ENCODE results near the gene KAT6B. TPM values are rescaled to one million over a fixed set of nuclear protein-coding genes. Genes with fewer than 3 reads are reported as not detected.

Gene KAT6B
- total and polyA plus RNA-seq, 2 of the 8 experiments (the other 6 are each of a cell fraction or from before 2014, with no cell fraction given): 7.3 to 30.8 TPM

- Histone ChIP-seq H3K27me3 (replicated peaks in 1 of 4; ENCODE audit: control insufficient read depth in 3 of 4, extremely low read depth in 1 of 4, insufficient read depth in 3 of 4, low read length in 3 of 4) (no peaks in the 10 kb centered on the region), H3K79me1 (ENCODE audit: low read depth, low read length) (no peaks in the 10 kb centered on the region; the same call in none of the 2 replicates), H3K27ac (ENCODE audit: low read depth, low read length) (no peak overlapping the region), H4K8ac (ENCODE audit: extremely low read depth, insufficient read depth, low read length) (no peak overlapping the region), H3K79me2 (ENCODE audit: control insufficient read depth in 1 of 2, insufficient read depth in 2 of 2, low read length in 2 of 2) (peaks cover 3 to 36% of the 10 kb centered on the region in 2 experiments; a peak in 2 of 4 replicates), H3K36me3 (ENCODE audit: control insufficient read depth in 2 of 4, insufficient read depth in 4 of 4, low read length in 3 of 4) (no peaks in the 10 kb centered on the region), H2BK15ac (ENCODE audit: low read length) (no peak overlapping the region), H3K4me1 (replicated peaks in 1 of 4; ENCODE audit: control insufficient read depth in 3 of 4, insufficient read depth in 4 of 4, low read length in 3 of 4) (no peaks in the 10 kb centered on the region; a peak in 1 of 7 replicates), H3K23ac (ENCODE audit: insufficient read length) (no peak overlapping the region), H3K4me3 (ENCODE audit: extremely low read depth in 1 of 4, insufficient read depth in 2 of 4, low read depth in 3 of 4, low read length in 4 of 4) (no peak overlapping the region), H2BK20ac (ENCODE audit: low read length) (no peak overlapping the region), H3K4me2 (ENCODE audit: insufficient read depth in 1 of 2, low read depth in 2 of 2, low read length in 2 of 2) (no peak overlapping the region), H3K56ac (replicated peaks; ENCODE audit: insufficient read length, low read depth, low read length) (no peak overlapping the region), H2BK12ac (ENCODE audit: low read depth, low read length) (no peak overlapping the region), H3K14ac (ENCODE audit: insufficient read length) (no peak overlapping the region), H2BK120ac (replicated peaks; ENCODE audit: low read depth, low read length) (no peak overlapping the region), H2BK5ac (ENCODE audit: low read depth, low read length) (no peak overlapping the region), H2AFZ (ENCODE audit: low read length) (no peak overlapping the region), H4K20me1 (replicated peaks in 1 of 2; ENCODE audit: control insufficient read depth in 1 of 2, insufficient read depth in 2 of 2, low read length in 2 of 2) (peaks cover 0 to 1% of the 10 kb centered on the region in 2 experiments), H3K23me2 (ENCODE audit: low read depth, low read length) (peaks cover 2% of the 10 kb centered on the region; the same call in 1 of the 2 replicates), H4K5ac (ENCODE audit: insufficient read length, low read depth, low read length) (no peak overlapping the region), H2AK5ac (ENCODE audit: low read depth, low read length) (no peak overlapping the region), H3K18ac (ENCODE audit: extremely low read depth, low read length) (no peak overlapping the region), H4K91ac (replicated peaks; ENCODE audit: insufficient read length, low read length) (no peak overlapping the region), H3K9ac (replicated peaks in 1 of 4; ENCODE audit: extremely low read depth in 1 of 4, low read depth in 3 of 4, low read length in 3 of 4) (no peak overlapping the region), H3K4ac (replicated peaks; ENCODE audit: insufficient read length, low read depth, low read length) (no peak overlapping the region), H3K9me3 (ENCODE audit: insufficient read depth in 2 of 2, low read depth in 1 of 2, low read length in 1 of 2) (no peaks in the 10 kb centered on the region)
- 78% methylated on average over 5 of the region's 5 CpGs; no CpG with 5 or more reads in 1 of the 2 experiments for WGBS, 2 experiments (ENCODE audit: extremely low coverage in 1 of 2, insufficient coverage in 1 of 2, insufficient read length in 1 of 2, insufficient replicate concordance in 2 of 2, low coverage in 1 of 2, low lambda C conversion rate in 2 of 2, missing lambda C conversion rate in 1 of 2)
- no peak for FAIRE-seq
- CTCF ChIA-PET (ENCODE audit: partially characterized antibody): interaction anchor here (0.6 kb wide), 2 partner anchors 175 to 402 kb away, joined by 3 read pairs; no protein-coding TSS in a partner anchor
- DNase-seq (ENCODE audit: low read depth in 1 of 2, low spot score in 2 of 2): no peak
- POLR2A ChIA-PET (ENCODE audit: partially characterized antibody): interaction anchor here (0.6 kb wide), 1 partner anchor 146 kb away, joined by 4 read pairs; no protein-coding TSS in a partner anchor
- TF ChIP-seq EGR1 (IDR thresholded peaks at IDR 0.05; ENCODE audit: borderline replicate concordance, low read depth, low read length) (no peak), TCF12 (IDR thresholded peaks at IDR 0.05; ENCODE audit: low read depth, low read length) (no peak), CHD2 (IDR thresholded peaks at IDR 0.05; ENCODE audit: low read length) (no peak), ATF3 (IDR thresholded peaks at IDR 0.05; ENCODE audit: insufficient read depth, low read depth, low read length) (no peak), SRF (IDR thresholded peaks at IDR 0.05; ENCODE audit: low read depth, low read length) (no peak), E2F6 (IDR thresholded peaks at IDR 0.05) (no peak), HDAC6 (IDR thresholded peaks at IDR 0.05; ENCODE audit: low read depth, low read length) (no peak), BACH1 (IDR thresholded peaks at IDR 0.05; ENCODE audit: low read length) (no peak), FOSL1 (IDR thresholded peaks at IDR 0.05; ENCODE audit: insufficient read depth, low read depth, low read length) (no peak), KDM5A (IDR thresholded peaks at IDR 0.05; ENCODE audit: low read length) (no peak)
- TF ChIP-seq, protein P1, sequence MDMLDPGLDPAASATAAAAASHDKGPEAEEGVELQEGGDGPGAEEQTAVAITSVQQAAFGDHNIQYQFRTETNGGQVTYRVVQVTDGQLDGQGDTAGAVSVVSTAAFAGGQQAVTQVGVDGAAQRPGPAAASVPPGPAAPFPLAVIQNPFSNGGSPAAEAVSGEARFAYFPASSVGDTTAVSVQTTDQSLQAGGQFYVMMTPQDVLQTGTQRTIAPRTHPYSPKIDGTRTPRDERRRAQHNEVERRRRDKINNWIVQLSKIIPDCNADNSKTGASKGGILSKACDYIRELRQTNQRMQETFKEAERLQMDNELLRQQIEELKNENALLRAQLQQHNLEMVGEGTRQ (IDR thresholded peaks at IDR 0.05; ENCODE audit: low read length): no peak
These were observed 47.5 kb downstream of the KAT6B start for GRCh38 chr10:74873803-74874454.

Measured in H1 (cell line).